Heart left ventricle (tissue), 16 donors: ENCODE measurements around the gene TNFRSF1B. TPM values are rescaled to one million over a fixed set of nuclear protein-coding genes. Genes with fewer than 3 reads are reported as not detected.
A peak's percentile ranks its signal among the peaks of the same experiment; 100 is the strongest.

ENCODE experiments used
- ATAC-seq, 4 donors: fragments of 200-7000 bp; cut with Tn5 transposase; one replicate each; pipeline ENCODE4 v1.9.1; 2020 to 2022; ENCODE audit warnings: moderate library complexity in 4 of 4, mild to moderate bottlenecking in 3 of 4, moderate number of reproducible peaks in 1 of 4
- DNase-seq, 5 donors: peaks; one replicate each; pipeline ENCODE4 v3.0.0-alpha.2; 2020
- H3K27ac ChIP-seq, 12 donors: fragments of 200-600 bp; sonication (generic) in 4 of 12; one replicate each; pipeline versions ENCODE4 v1.5.0 to v1.8.0; 2016 to 2022; ENCODE audit warnings: mild to moderate bottlenecking in 2 of 12
- H3K27me3 ChIP-seq, 9 donors: fragments of 200-600 bp; sonication (generic) in 2 of 9; one replicate each; pipeline versions ENCODE4 v1.5.1 to v1.8.0; 2016 to 2022; ENCODE audit warnings: mild to moderate bottlenecking in 3 of 9
- H3K36me3 ChIP-seq, 9 donors: fragments of 200-600 bp; sonication (generic) in 2 of 9; one replicate each; pipeline versions ENCODE4 v1.5.0 to v1.8.0; 2018 to 2022; ENCODE audit warnings: mild to moderate bottlenecking in 2 of 9
- H3K4me1 ChIP-seq, 12 donors: fragments of 200-600 bp; sonication (generic) in 4 of 12; one replicate each; pipeline versions ENCODE4 v1.5.0 to v1.8.0; 2016 to 2022; ENCODE audit warnings: mild to moderate bottlenecking in 3 of 12
- H3K4me3 ChIP-seq, 12 donors: fragments of 200-600 bp; sonication (generic) in 4 of 12; one replicate each; pipeline versions ENCODE4 v1.5.0 to v1.8.0; 2017 to 2022; ENCODE audit warnings: mild to moderate bottlenecking in 9 of 12, moderate library complexity in 4 of 12
- H3K9me3 ChIP-seq, 12 donors: fragments of 200-600 bp; sonication (generic) in 4 of 12; one replicate each; pipeline versions ENCODE4 v1.5.0 to v1.8.0; 2016 to 2022; ENCODE audit warnings: mild to moderate bottlenecking in 1 of 12
- CTCF ChIP-seq, 12 donors: fragments of 200-600 bp; sonication (generic) in 4 of 12; IDR thresholded peaks; one replicate each; pipeline versions ENCODE4 v1.5.0 to v1.8.0; 2018 to 2022; ENCODE audit warnings: antibody characterized with exemption in 12 of 12, mild to moderate bottlenecking in 5 of 12
- POLR2A ChIP-seq, 2 donors: fragments of 450-650 bp; IDR thresholded peaks; one replicate each; pipeline ENCODE4 v1.6.1; 2017; ENCODE audit warnings: antibody characterized with exemption in 2 of 2, mild to moderate bottlenecking in 2 of 2, moderate library complexity in 2 of 2
- WGBS, 4 donors: extraction: QIAGEN DNeasy Blood & Tissue Kit in 2 of 4; methylation state at CpG; one replicate each; pipeline versions ENCODE4 v1.1.5 to v1.1.7; 2013 to 2018; 5-methylcytosine and 5-hydroxymethylcytosine counted together
- intact Hi-C, 10 donors: fragments of 100-400 bp; cut with DNase I; formaldehyde crosslinking; loops; one replicate each; pipeline versions ENCODE4 v1.11.1 to v1.14.2; 2022
- polyA plus RNA-seq, 2 donors: library from polyadenylated mRNA; stranded (reverse); fragments of 200-250 nt; gene quantifications; one replicate each; pipeline ENCODE4 v1.2.3, GENCODE V29; 2013
- total RNA-seq, 9 donors: library from RNA; depleted of rRNA in 2 of 9; stranded (reverse); fragments of >200 nt in 2 of 9; fragmentation: NEBNext Ultra II Directional in 3 of 9; extraction: Animal tissue kit (Norgen Biotek cat#: 25700) in 3 of 9; gene quantifications; one replicate each; pipeline versions ENCODE4 v1.1.0 to v1.2.4, GENCODE V29; 2016 to 2023
- donor health status: ischemic (EF 13 %, LVEDD 7.1; RV severe dilation, severe dysfunction).
- donor health status: healthy with polysubstance abuse.
- donor health status: DM: no; HTN: yes; CAD: no.
- donor health status: DM: no; HTN: no; CAD: no.
- donor health status: ischemic (EF 25% LVEDD 6.9; RV normal size, moderate dysfunction).
- donor health status: ischemic (EF 25% LVEDD 5.7; RV mildly dilated, moderate dysfunction).
- donor health status: healthy.
- donor health status: DM: yes; HTN: yes; CAD: no.
- donor health status: ischemic (EF 35%, LVEDD 5.7; RV mildly dilated, moderate dysfunction).
- donor health status: nonischemic (EF 11% LVEDD 7.7; RV severe dilation, severe dysfunction).
- donor health status: DM: yes; HTN: yes; CAD: no.
- donor health status: PGD.
- donor health status: ischemic (EF 29% LVEDD 5.4; RV normal size, mild dysfunction).
- donor health status: nonischemic (EF 23%, LVEDD 6.1; RV moderate dilation, normal function).

TNFRSF1B gene
- total and polyA plus RNA-seq, 11 donors: 8.6 to 71.0 (median 14.9) TPM

- Histone ChIP-seq H3K4me1 (peaks cover 0 to 99% (median 41%) of the 10 kb centered on the region in 12 donors), H3K27ac (peak overlapping the region; percentile 12 to 97 (median 76))
These were observed 17.6 kb upstream of the TNFRSF1B start for GRCh38 chr1:12148958-12149790.

GRCh38 chr1:12149791-12150175 lies 17.0 kb upstream of the TNFRSF1B start:
- Histone ChIP-seq H3K36me3 (no peaks in the 10 kb centered on the region), H3K4me3 (no peak overlapping the region), H3K27me3 (no peaks in the 10 kb centered on the region), H3K4me1 (peaks cover 0 to 93% (median 39%) of the 10 kb centered on the region in 12 donors), H3K27ac (peak overlapping the region in 8 of 12 donors; percentile 30 to 97 (median 58)), H3K9me3 (peaks cover 0 to 8% (median 2%) of the 10 kb centered on the region in 12 donors)
- intact Hi-C loops: loop anchor here in 2 of 10 donors (5.0 kb wide), 2 partner anchors 33 to 38 kb away; no protein-coding TSS in a partner anchor
- DNase-seq (peak in 1 of 5 donors; percentile 8), ATAC-seq (no peak)
- TF ChIP-seq CTCF (IDR thresholded peaks at IDR 0.05) (no peak), POLR2A (IDR thresholded peaks at IDR 0.05) (no peak)
- WGBS, 4 donors: 84 to 95% (median 91%) methylated on average over 5 to 6 of the region's 6 CpGs

More at GRCh38 chr1:12148958-12149790, 17.6 kb upstream of the TNFRSF1B start:
- no peak for ATAC-seq
- TF ChIP-seq CTCF (IDR thresholded peaks at IDR 0.05): no peak
- no peak for TF ChIP-seq POLR2A (IDR thresholded peaks at IDR 0.05)
- peak in 1 of 5 donors; percentile 3 for DNase-seq
- Histone ChIP-seq H3K9me3 (peaks cover 0 to 8% (median 2%) of the 10 kb centered on the region in 12 donors), H3K36me3 (no peaks in the 10 kb centered on the region), H3K27me3 (no peaks in the 10 kb centered on the region), H3K4me3 (no peak overlapping the region)
- WGBS, 4 donors: 80 to 87% (median 83%) methylated on average over 5 of the region's 5 CpGs
- intact Hi-C loops: loop anchor here in 2 of 10 donors (5.0 kb wide), 2 partner anchors 33 to 38 kb away; no protein-coding TSS in a partner anchor

- no peaks in the 10 kb centered on the region for H3K27me3 ChIP-seq
- WGBS, 4 donors: 64 to 78% (median 76%) methylated on average over 5 to 9 of the region's 9 CpGs
- H3K27ac ChIP-seq: peak overlapping the region in 7 of 12 donors; percentile 10 to 97 (median 39)
- H3K9me3 ChIP-seq: peaks cover 0 to 8% (median 2%) of the 10 kb centered on the region in 12 donors
- peaks cover 0 to 86% (median 39%) of the 10 kb centered on the region in 12 donors for H3K4me1 ChIP-seq
- no peaks in the 10 kb centered on the region for H3K36me3 ChIP-seq
- peak in 2 of 4 donors; percentile 33 to 40 for ATAC-seq
- intact Hi-C loops: no loop called here
- DNase-seq: peak in 1 of 5 donors; percentile 20
- no peak overlapping the region for H3K4me3 ChIP-seq
- no peak for TF ChIP-seq CTCF (IDR thresholded peaks at IDR 0.05)
- TF ChIP-seq POLR2A (IDR thresholded peaks at IDR 0.05): no peak
These were observed 16.2 kb upstream of the TNFRSF1B start for GRCh38 chr1:12150456-12151200.
